Muscle layer of colon (tissue), 2 donors: ENCODE measurements around the gene MARCHF3.

Experiments
- H3K27ac ChIP-seq: one replicate; pipeline ENCODE4 v1.7.0; 2013; ENCODE audit warnings: low read depth, mild to moderate bottlenecking, low read length, moderate library complexity
- H3K27me3 ChIP-seq, 2 donors: one replicate each; pipeline ENCODE4 v1.7.0; 2013; ENCODE audit warnings: low read length in 2 of 2, mild to moderate bottlenecking in 2 of 2; ENCODE audit not compliant: insufficient read depth in 2 of 2, control insufficient read depth in 1 of 2
- H3K36me3 ChIP-seq: one replicate; pipeline ENCODE4 v1.7.0; 2013; ENCODE audit warnings: mild to moderate bottlenecking, low read length; ENCODE audit not compliant: insufficient read depth
- H3K4me1 ChIP-seq: one replicate; pipeline ENCODE4 v1.7.0; 2013; ENCODE audit warnings: mild to moderate bottlenecking, low read length; ENCODE audit not compliant: insufficient read depth
- H3K4me3 ChIP-seq, 2 donors: one replicate each; pipeline ENCODE4 v1.7.0; 2013; ENCODE audit warnings: low read length in 2 of 2, low read depth in 1 of 2, mild to moderate bottlenecking in 1 of 2, moderate library complexity in 1 of 2
- H3K9ac ChIP-seq: one replicate; pipeline ENCODE4 v1.7.0; 2013; ENCODE audit warnings: low read length
- H3K9me3 ChIP-seq: one replicate; pipeline ENCODE4 v1.7.0; 2013; ENCODE audit warnings: mild to moderate bottlenecking, low read length
- donor health status: abdominal sarcoma.
- donor health status: Adenocarcinoma of cecum.

MARCHF3 gene

DNA sequence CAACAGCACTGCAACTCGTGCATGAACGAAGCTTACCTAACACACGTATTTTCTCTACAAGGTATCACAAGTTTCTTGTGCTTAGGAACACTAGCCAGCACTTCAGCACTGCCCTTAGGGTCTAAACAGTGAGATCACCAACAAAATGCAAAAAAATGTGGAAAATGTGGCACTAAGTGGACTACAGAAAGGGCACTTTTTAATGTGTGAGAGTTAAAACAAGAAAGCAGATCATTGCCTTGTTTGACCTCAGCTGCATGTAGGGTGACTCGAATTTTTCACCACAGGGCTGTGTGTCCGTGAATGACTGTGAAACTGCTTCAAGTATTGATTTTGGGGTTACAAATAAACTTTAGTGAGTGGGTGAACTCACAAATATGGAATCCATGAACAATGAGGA lies 90.5 kb downstream of the MARCHF3 start:
- Histone ChIP-seq H3K36me3 (no peaks in the 10 kb centered on the region), H3K9me3 (no peaks in the 10 kb centered on the region), H3K27ac (no peak overlapping the region), H3K4me3 (no peak overlapping the region), H3K4me1 (no peaks in the 10 kb centered on the region), H3K9ac (no peak overlapping the region), H3K27me3 (no peaks in the 10 kb centered on the region)

DNA sequence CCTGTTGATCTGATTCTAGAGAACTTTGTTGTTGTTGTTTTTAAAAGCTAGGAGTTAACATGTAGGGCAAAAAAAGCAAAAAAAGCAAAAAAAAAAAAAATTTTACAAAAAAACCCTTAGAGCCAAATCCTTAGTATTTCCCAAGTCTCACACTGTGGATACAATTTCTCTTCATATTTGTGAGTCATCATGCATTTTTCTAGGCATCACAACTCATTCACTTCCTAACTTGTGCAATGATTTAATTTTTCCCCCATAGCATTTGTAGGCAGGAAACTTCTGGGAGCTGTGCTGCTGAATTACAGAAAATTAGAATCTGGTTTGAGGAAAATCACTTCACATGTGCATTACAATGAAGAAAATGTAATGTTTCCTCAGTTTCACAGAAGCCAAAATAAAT lies 91.9 kb downstream of the MARCHF3 start:
- Histone ChIP-seq H3K36me3 (no peaks in the 10 kb centered on the region), H3K9me3 (no peaks in the 10 kb centered on the region), H3K27ac (no peak overlapping the region), H3K4me1 (no peaks in the 10 kb centered on the region), H3K9ac (no peak overlapping the region), H3K4me3 (no peak overlapping the region), H3K27me3 (no peaks in the 10 kb centered on the region)

DNA sequence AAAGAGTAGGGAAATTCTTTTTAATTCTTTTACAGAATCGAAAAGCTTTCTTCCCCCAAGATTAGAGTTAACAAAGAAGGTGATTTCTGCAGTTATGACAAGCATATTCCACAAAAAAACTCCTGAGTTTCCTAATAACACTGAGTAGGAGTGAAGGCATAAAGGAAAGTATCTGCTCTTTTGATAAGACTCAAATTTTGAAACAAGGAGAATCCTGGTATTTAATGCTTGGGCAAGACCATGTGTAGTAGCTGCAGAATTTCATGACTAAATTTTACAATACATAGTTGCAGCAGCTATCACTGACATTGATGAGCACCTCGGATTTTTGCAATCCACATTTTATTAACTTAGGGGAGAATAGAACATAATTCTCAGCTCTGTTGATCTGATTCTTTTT lies 92.6 kb downstream of the MARCHF3 start:
- no peaks in the 10 kb centered on the region for H3K4me1 ChIP-seq
- H3K9me3 ChIP-seq, result no peaks in the 10 kb centered on the region
- no peak overlapping the region for H3K4me3 ChIP-seq
- no peaks in the 10 kb centered on the region for H3K27me3 ChIP-seq
- H3K36me3 ChIP-seq, result no peaks in the 10 kb centered on the region
- no peak overlapping the region for H3K9ac ChIP-seq
- H3K27ac ChIP-seq, result no peak overlapping the region

DNA sequence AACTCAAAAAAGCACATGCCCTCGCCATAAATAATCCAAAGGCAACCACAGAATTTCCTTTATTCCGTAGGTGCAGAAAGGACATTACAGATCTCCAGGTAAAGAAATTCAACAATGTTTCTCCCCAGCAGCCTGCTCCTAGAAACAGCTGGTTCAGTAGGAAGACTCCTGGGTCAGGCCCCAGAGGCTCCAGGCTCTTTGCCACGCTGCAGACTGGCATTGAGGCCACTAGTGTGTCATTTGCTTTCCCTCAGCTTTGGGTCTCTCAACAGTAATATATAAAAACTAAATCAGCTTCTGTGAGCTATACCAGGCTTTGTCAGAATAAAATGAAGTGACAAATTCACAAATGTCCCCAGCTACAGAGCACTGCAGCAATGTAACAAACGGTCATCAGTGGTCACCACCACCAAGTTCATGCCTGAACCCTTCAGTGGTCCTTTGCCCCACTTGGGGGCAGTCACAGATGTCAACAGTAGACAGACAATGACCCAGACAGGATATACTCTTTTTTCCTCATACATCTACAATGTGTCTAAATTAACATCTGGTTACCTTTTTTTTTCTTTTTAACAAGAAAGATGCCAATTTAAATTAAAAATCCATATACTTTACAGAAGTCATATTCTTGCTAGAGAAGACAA lies 93.5 kb downstream of the MARCHF3 start:
- Histone ChIP-seq H3K4me1 (no peaks in the 10 kb centered on the region), H3K27me3 (no peaks in the 10 kb centered on the region), H3K4me3 (no peak overlapping the region), H3K9me3 (no peaks in the 10 kb centered on the region), H3K27ac (no peak overlapping the region), H3K9ac (no peak overlapping the region), H3K36me3 (no peaks in the 10 kb centered on the region)

DNA sequence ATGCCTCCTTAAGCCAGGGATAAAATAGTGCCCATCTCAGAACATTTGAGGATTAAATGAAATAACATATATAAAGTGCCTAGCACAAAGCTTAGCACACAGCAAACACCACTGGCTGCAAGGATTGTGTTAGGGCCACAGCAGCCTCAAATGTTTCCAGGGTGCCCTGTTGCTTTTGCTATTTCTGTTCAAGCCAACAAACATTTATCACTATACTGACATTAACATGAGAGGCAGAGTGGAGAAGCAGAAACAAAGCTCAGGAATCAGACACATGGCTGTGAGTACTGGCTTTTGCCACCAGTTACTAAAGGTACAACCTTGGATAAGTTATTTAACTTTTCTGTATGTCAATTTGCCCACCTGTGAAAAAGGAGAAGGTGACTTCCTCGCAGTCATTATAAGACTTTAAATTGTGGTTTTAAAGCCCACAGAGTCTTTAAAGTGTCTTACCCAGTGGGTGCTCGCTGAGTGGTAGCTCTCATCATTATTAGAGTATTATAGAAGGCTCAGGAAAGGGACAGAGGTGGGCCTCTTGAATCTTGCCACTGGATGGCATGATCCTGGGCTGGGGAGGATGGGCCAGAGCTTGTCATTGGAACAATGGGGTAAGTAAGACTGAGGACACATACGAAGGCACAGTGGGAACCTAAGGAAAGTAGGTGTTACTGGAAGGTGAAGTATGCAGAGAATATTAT lies 98.2 kb downstream of the MARCHF3 start:
- H3K27ac ChIP-seq, result no peak overlapping the region
- no peak overlapping the region for H3K9ac ChIP-seq
- H3K36me3 ChIP-seq, result no peaks in the 10 kb centered on the region
- no peaks in the 10 kb centered on the region for H3K4me1 ChIP-seq
- no peaks in the 10 kb centered on the region for H3K9me3 ChIP-seq
- no peak overlapping the region for H3K4me3 ChIP-seq
- H3K27me3 ChIP-seq, result no peaks in the 10 kb centered on the region

DNA sequence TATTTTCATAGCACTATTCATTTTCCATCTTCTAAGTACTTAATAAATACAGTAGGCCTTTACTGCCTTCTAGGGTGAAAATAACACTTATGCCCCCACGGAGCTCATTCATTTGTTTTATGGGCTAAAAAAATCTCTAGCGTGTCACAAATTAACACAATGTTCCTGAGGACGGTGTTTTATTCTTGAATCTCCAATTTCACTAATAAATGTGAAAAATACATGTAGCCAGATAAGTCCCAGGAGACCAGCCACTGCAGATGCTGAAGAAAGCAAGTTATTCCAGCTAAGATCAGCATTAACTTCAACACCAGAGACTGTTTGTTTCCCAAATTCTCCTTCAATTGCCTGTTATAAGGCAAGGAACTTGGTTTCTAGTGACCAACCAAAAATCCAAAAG lies 102.3 kb downstream of the MARCHF3 start:
- Histone ChIP-seq H3K9me3 (no peaks in the 10 kb centered on the region), H3K4me1 (no peaks in the 10 kb centered on the region), H3K27me3 (no peaks in the 10 kb centered on the region), H3K36me3 (no peaks in the 10 kb centered on the region), H3K4me3 (no peak overlapping the region), H3K27ac (no peak overlapping the region), H3K9ac (no peak overlapping the region)

DNA sequence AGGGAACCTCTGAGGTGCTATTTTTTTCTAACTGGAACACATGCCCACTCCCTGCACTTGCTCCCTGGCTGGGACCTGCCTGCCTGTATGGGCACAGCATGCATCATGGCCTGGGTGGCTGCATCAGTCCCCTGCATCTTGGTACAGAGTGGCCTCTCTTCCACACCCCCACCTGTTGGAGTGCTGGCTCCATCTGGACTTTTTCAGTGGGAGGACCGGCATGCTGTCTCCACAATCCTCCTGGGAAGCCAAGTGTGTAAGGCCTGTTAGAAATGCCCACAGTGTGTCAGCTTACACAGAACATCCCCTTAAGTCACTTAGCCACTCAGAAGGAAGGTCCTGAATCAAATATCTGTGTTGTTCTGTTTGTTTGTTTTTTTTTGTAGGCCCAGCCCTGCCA lies 102.9 kb downstream of the MARCHF3 start:
- H3K27me3 ChIP-seq, result no peaks in the 10 kb centered on the region
- no peaks in the 10 kb centered on the region for H3K4me1 ChIP-seq
- H3K4me3 ChIP-seq, result no peak overlapping the region
- no peak overlapping the region for H3K27ac ChIP-seq
- H3K9me3 ChIP-seq, result no peaks in the 10 kb centered on the region
- no peak overlapping the region for H3K9ac ChIP-seq
- no peaks in the 10 kb centered on the region for H3K36me3 ChIP-seq

DNA sequence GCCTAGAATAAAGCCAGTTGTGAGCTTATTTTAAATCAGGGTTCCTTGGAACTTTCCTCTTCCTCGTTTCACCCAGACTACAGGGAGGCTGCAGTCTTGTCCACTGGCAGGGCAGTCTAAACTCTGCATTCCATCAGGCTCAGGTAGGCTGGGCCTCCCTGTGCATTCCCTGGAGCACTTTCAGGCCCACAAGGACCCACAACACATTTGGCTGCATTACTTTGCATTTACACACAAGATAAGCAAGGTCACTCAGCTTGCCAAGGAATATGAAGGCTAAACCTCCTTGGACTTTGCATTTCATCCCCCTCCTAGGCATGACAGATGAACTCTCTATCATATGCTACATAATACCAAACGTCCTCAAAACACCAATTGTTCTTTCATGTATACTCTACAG lies 104.2 kb downstream of the MARCHF3 start:
- Histone ChIP-seq H3K9me3 (no peaks in the 10 kb centered on the region), H3K36me3 (no peaks in the 10 kb centered on the region), H3K9ac (no peak overlapping the region), H3K27me3 (no peaks in the 10 kb centered on the region), H3K4me3 (no peak overlapping the region), H3K4me1 (no peaks in the 10 kb centered on the region), H3K27ac (no peak overlapping the region)

DNA sequence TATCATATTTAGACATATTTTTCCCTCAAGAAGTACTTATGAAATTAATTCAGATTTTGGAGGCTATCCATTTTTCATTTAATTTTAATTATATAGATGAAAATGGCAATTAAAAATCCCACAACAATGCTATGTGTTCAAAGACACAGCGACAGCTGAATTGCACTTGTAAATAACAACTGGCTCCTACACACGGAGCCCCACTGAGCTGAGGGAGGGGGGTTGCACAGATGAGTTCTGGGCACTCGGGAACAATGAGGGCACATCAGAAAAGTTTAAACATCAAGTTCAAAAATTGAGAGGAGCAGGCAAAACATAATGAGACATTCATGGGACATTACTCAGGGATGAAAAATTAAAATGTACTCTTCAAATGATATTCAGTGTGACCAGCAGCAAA lies 104.9 kb downstream of the MARCHF3 start:
- Histone ChIP-seq H3K36me3 (no peaks in the 10 kb centered on the region), H3K27ac (no peak overlapping the region), H3K9me3 (no peaks in the 10 kb centered on the region)

DNA sequence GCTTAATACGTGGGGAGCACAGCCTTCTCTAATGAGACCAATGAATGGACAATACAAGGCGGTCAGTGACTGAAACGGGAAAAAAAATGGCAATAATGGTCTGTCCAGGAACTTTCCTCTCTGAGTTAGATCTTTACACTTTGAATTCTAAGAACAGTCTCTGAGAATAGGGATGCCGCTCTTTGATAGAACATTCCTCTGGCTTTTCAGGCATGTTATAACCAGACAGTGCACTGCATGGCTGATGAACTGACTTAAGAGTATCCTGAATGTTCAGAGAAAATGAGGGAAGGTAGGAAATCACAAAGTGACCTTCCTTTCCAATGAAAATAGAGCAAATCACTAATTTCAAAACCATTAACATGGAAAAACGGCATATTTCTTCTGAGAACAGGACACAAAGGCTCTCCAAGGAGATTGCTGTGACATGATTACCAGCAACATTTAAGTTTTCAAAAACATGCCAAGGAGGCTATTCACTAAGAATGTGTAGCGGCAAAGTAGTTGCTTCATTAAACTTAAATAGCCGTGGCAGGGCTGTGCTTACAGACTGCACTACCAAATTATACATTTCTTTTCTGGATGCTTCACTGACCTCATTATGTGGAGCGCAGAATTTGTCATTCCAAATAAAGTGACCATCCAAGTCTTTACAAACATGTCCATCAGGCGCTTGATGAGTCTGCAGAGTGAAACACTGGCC lies 105.9 kb downstream of the MARCHF3 start:
- H3K4me1 ChIP-seq, result peaks cover 8% of the 10 kb centered on the region
- H3K4me3 ChIP-seq, result no peak overlapping the region
- H3K36me3 ChIP-seq, result no peaks in the 10 kb centered on the region
- H3K9ac ChIP-seq, result no peak overlapping the region
- H3K27me3 ChIP-seq, result no peaks in the 10 kb centered on the region
- H3K27ac ChIP-seq, result no peak overlapping the region
- no peaks in the 10 kb centered on the region for H3K9me3 ChIP-seq

More for the DNA sequence above, 104.9 kb downstream of the MARCHF3 start:
- H3K9ac ChIP-seq, result no peak overlapping the region
- no peak overlapping the region for H3K4me3 ChIP-seq
- peaks cover under 1% of the 10 kb centered on the region for H3K4me1 ChIP-seq
- H3K27me3 ChIP-seq, result no peaks in the 10 kb centered on the region

DNA sequence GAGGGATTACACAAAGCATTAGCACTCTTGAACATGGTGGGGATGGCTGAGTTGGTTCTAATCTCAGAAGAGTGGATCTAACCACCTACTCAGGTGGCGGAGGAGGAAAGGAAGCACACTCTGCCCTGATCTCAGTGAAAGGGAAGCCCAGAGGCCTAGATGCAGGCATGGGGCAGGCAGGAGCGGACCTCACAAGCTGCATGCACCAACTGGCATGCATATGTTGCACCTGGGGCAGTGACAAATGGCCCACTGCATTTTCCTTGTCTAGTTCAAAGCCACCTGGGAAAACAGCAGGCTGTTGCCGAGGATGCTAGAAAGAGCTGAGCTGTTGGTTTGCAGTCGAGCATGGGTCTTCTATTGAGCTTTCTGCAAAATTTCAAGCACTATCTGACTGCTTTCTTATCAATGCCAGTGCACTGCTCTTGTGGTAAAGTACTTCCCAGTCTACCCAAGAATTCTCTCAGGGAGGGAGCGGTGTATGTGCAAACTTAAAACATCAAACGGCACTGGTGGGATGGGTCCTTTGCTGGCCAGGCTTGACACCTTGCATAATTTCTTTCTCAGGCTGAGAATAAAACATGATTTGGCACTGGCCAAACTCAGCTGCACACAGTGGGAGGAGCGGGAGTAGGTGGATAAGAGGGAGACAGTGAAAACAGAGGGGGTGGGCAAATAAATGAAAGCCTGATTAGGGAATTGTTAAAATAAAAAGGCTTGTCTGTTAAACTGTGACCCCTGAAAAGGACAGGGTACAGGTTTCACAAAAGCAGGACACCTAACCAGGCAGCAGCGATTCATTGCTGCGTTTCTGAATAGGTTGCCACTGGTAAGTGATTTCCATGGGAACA lies 108.9 kb downstream of the MARCHF3 start:
- Histone ChIP-seq H3K4me3 (no peak overlapping the region), H3K4me1 (peaks cover 8% of the 10 kb centered on the region), H3K36me3 (no peaks in the 10 kb centered on the region), H3K27me3 (no peaks in the 10 kb centered on the region), H3K9me3 (no peaks in the 10 kb centered on the region), H3K9ac (no peak overlapping the region), H3K27ac (no peak overlapping the region)
